VCaP (cell line): ENCODE measurements around the gene GLIS1.

Experiments
- H3K27ac ChIP-seq: fragments of 450-650 bp; 2 replicates; pipeline ENCODE4 v1.5.1; 2017
- TF ChIP-seq, protein P1 (sequence below): fragments of 450-650 bp; conservative IDR thresholded peaks from 2 replicates; pipeline ENCODE4 v1.5.1; 2017; ENCODE audit warnings: mild to moderate bottlenecking, moderate library complexity

The GLIS1 gene

DNA sequence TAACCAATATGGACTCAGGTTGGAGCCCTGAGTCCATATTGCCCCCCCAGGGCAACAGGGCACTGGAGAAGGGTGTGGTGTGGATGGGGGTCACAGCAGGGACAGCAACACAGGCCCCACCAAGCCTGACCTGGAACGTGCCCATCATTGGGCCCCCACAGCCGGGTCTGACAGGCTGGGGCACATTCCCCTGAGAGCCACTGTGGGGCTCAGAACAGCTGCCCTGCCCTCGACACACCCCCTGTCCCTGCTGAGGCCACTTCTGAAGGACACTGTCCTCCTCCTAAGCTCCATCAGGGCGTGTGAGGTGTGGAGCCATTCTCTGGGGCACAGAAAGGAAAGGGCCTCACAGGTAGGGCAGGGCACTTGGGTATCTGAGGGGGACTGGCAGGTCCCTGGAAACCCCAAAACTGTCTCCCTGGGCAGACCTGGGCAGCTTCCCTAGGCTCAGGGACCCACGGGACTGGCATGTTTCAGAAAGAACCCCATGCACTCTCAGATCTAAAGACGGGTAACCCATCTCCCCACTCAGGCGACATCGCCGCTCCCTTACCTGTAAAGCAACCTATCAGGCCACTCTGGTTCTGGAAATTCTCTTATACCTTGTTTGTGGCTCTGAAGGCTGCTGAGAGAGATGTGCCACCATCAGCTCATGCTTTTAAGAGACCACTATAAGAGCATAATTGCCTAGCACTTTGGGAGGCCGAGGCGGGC lies 184.2 kb downstream of the GLIS1 start:
- H3K27ac ChIP-seq, result no peak overlapping the region
- TF ChIP-seq, protein P1, sequence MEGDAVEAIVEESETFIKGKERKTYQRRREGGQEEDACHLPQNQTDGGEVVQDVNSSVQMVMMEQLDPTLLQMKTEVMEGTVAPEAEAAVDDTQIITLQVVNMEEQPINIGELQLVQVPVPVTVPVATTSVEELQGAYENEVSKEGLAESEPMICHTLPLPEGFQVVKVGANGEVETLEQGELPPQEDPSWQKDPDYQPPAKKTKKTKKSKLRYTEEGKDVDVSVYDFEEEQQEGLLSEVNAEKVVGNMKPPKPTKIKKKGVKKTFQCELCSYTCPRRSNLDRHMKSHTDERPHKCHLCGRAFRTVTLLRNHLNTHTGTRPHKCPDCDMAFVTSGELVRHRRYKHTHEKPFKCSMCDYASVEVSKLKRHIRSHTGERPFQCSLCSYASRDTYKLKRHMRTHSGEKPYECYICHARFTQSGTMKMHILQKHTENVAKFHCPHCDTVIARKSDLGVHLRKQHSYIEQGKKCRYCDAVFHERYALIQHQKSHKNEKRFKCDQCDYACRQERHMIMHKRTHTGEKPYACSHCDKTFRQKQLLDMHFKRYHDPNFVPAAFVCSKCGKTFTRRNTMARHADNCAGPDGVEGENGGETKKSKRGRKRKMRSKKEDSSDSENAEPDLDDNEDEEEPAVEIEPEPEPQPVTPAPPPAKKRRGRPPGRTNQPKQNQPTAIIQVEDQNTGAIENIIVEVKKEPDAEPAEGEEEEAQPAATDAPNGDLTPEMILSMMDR, result no peak

DNA sequence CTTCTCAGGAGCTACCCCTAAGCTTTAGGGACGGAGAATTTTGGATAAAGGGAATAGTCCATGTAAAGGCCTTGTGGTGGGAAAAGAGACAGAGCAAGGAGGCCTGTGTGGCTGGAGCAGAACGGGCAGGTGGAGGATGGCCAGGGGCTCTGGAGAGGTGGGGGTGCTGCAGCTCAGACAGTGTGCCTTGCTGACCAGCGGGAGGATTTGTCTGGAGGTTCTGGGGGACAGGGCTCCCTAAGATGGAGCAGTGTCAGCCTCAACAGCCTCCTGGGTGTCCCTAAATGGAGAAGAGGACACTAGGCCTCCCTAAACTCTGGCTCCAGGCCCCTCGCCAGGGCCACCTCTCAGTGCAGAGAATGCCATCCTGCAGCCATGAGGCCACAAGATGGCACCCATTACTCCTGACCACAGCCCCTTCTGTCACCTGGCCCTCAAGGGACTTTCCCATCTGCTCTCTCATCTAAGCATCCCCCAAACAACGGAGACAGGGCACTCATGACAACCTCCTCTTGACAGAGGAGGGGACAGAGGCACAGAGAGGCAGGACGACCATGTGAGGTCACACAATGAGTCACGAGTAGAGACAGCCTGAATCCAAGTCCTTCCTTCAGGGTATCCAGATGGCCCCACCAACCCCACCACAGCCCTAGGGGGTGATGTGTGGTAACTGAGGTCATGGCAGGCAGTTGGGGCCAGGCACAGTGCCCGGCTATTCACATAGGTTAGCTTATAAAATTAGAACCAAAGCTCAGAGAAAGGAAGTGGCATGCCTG lies 185.0 kb downstream of the GLIS1 start:
- no peak overlapping the region for H3K27ac ChIP-seq
- TF ChIP-seq, protein P1, result no peak

DNA sequence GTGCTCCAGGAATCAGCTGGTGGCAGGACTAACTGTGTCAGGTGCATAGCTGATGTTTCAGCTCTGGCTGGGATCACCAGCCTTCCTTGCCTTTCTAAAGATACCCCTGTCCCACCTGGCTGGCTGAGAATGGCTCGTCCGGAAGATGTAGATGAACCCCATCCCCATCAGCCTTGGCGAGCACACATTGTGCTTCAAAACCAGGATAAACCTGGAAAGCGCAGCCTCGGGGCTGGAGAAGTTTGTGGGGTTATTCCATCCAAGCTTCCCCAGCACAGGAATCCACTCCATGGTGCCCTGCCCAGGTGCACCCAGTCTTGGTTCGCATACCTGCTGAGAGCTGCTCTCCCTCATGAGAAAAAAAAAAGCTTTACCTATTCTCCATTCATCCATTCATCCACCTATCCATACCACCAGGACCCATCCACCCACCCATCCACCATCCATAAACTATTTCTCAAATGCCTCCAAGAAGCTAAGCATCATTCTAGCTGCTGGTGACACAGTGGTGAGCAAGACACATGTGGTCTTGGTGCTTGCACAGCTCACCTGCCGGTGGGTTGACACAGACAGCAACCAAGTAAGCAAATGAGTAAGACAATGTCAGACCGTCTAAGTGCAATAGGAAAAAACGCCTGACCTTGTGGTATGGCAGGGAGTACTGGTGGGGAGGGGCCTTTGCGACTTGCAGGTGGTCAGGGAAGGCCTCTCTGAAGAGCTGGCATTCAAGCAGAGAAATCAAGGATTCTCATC lies 185.8 kb downstream of the GLIS1 start:
- TF ChIP-seq, protein P1, result no peak

DNA sequence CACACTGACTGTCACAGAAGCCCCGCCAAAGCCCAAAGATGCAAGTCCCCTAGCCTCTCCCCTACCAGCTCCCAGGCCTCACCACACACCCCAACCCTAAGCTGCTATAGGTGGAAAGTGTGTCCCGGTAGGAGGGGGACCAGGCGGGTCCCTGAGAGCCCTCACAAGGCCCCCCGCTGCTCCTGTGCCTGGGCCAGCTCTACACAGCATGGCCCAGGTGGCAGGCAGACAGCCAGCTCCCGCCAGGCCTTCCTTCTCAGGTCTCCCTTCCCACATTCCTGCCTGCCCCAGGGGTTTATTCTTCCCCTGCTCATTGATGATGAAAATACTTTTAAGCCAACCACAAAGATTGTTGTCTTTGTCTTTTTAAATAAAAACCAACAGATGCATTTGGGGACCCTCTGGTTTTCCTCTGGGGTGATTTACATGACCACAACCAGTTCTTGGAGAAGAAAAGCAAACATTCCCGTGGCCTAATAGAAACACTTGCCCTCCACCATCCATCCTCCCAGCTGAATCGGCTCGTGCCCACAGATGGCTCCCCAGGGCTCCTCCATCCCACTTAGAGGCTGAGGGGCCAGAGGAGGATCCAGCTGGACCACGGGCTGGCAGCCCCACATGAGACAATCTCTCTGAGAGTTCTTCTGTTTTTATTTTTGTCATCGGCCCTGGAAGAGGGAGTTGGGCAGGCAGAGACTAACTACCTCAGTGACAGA lies 186.7 kb downstream of the GLIS1 start:
- no peak overlapping the region for H3K27ac ChIP-seq
- TF ChIP-seq, protein P1, result no peak

More for the DNA sequence above, 185.8 kb downstream of the GLIS1 start:
- no peak overlapping the region for H3K27ac ChIP-seq

DNA sequence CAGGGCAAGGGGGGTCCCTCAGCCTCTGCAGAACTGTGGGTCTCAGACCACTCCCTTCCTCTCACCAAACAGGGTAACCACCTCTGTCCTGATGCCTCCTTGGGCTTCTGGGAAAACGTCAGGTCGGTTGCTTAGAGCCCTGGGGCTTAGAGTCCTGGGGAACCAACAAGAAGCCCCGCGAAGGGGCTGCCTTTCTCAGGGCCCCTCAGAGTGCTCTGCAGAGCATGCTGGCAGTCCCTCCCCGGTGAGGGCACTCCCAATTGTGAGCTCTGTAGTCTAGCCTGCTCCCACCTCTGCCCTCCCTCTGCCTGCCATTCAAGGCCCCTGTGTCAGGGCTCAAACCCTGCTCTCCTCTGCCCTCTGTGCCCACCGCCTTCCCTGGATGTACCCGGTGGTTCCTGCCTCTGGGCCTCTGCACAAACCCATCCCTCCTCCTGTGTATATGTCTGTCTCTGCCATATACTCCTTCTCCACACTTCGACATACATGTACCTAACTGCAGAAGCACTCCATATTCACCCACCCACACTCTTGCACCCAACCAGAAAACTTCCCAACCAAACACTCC lies 187.5 kb downstream of the GLIS1 start:
- TF ChIP-seq, protein P1, result no peak
- H3K27ac ChIP-seq, result no peak overlapping the region

DNA sequence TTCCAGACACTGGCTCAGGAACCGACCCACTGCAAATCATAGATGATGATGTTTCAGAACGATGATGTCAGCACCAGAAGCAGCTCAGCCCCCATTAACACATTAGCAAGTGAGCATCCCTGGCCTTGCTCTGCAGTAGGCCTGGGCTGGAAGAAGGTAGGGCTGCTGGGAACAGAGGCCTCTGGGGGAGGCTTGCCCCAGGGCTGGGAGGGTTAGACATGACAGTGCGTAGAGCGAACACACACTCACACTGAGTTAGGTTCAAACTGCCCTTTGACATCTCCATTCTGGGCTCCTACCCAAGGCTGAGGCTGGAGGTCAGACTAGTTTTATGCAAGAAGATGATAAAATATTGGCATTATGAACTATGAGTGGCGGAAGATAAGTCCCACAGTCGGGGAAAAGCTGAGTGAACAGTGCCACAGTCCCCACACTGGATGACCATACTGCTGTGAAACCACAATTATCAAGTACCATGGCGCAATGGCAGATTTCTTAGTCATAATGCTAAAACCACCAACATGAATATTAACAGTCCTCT lies 188.7 kb downstream of the GLIS1 start:
- TF ChIP-seq, protein P1, result no peak

More for the DNA sequence above, 188.7 kb downstream of the GLIS1 start:
- H3K27ac ChIP-seq, result no peak overlapping the region
